Erythroblast (primary cell): ENCODE measurements around the gene KCND3.

Experiments
- GATA1 ChIP-seq: IDR thresholded peaks from 2 replicates; pipeline ENCODE4 v1.6.1; 2011; ENCODE audit warnings: low read depth, mild to moderate bottlenecking, control low read depth, low read length, moderate library complexity
- POLR2A ChIP-seq: IDR thresholded peaks from 2 replicates; pipeline ENCODE4 v1.6.1; 2011; ENCODE audit warnings: mild to moderate bottlenecking, low read length

- no peak for TF ChIP-seq POLR2A
- no peak for TF ChIP-seq GATA1
These were observed 152.1 kb downstream of the KCND3 start for GRCh38 chr1:111837393-111837792.
